ENCODE results near the gene EGLN3.
"Not testable (repeated sequence)": the region's sequence is repeated elsewhere in the genome, so short reads cannot be mapped to it uniquely, and the experiment has no call there.

The EGLN3 gene

DNA sequence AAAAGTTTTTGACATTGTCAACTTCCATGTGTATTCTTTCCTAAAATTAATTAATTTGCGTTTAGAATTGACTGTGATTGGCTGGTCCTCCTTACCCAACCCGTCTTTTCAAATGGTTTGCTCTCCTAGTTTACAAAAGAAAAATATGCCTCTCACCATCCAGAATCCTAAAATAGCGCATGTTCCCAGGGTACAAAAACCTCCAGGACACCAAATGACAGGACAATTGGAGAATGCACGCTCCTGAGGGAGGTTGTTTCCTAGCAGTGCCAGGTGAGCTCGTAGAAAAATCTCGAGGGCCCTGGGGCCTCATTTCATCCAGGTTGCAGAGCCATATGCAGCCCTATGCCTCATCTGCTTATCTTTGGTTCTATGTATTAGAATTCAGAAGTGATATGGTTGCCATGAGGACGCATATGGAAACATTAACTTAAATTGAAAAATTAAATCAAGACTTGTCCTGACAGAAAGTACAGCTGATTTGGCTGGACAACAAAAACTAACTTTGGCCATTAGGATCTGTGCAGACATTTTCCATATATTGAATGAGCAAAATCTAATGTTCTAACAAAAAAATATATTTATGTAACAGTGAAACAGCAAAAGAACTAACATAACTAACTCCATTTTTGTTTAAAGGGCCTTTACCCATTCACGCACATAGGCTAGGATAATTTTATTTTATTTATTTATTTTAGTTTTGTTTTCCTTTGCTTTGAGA, 28.2 kb upstream of the EGLN3 start:
- Histone ChIP-seq H4K20me1 (ENCODE audit: control insufficient read depth, insufficient read depth, low read depth, low read length) (no peaks in the 10 kb centered on the region), H3K27me3 (ENCODE audit: control insufficient read depth, low read length) (no peaks in the 10 kb centered on the region), H3K79me2 (ENCODE audit: control insufficient read depth, low read length) (no peaks in the 10 kb centered on the region), H3K4me1 (ENCODE audit: control insufficient read depth, low read length) (no peaks in the 10 kb centered on the region), H3K27ac (ENCODE audit: low read depth, low read length) (no peak overlapping the region), H3K4me2 (ENCODE audit: low read length) (no peak overlapping the region), H3K36me3 (ENCODE audit: control insufficient read depth, low read length) (no peaks in the 10 kb centered on the region), H3K9me2 (replicated peaks; ENCODE audit: control insufficient read depth, low read length) (no peaks in the 10 kb centered on the region), H3F3A (ENCODE audit: control insufficient read depth, insufficient read depth) (no peaks in the 10 kb centered on the region), H3K9me3 (ENCODE audit: control insufficient read depth, insufficient read depth, low read length) (no peaks in the 10 kb centered on the region), H3K4me3 (ENCODE audit: low read length) (no peak overlapping the region)
- TF ChIP-seq, protein P1, sequence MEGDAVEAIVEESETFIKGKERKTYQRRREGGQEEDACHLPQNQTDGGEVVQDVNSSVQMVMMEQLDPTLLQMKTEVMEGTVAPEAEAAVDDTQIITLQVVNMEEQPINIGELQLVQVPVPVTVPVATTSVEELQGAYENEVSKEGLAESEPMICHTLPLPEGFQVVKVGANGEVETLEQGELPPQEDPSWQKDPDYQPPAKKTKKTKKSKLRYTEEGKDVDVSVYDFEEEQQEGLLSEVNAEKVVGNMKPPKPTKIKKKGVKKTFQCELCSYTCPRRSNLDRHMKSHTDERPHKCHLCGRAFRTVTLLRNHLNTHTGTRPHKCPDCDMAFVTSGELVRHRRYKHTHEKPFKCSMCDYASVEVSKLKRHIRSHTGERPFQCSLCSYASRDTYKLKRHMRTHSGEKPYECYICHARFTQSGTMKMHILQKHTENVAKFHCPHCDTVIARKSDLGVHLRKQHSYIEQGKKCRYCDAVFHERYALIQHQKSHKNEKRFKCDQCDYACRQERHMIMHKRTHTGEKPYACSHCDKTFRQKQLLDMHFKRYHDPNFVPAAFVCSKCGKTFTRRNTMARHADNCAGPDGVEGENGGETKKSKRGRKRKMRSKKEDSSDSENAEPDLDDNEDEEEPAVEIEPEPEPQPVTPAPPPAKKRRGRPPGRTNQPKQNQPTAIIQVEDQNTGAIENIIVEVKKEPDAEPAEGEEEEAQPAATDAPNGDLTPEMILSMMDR (IDR thresholded peaks at IDR 0.05; ENCODE audit: low read depth, low read length, poor library complexity, severe bottlenecking) = no peak

DNA sequence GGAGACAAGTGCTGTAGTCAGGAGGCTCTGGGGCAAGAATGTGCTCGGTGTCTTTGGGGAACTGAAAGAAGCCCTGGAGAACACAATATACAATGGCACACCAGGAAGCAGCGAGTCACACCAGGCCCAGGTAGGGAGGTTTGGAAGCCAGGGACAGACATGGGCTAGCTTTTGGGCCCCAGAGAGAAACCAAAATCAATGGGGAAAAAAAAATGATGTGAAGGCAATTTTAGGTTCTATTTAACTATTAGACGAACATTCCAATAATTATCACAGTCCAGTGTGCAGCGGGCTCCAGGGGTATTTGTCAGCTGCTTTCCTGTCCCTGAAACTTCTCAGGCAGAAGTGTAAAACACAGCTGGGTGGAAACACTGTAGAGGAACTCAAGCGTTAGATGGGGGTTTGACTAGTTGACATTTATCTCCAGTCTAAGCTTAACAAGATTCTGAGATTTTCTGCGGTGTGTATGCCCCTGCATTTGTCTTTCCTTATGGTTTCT, 21.8 kb upstream of the EGLN3 start:
- Histone ChIP-seq H3K27me3 (ENCODE audit: control insufficient read depth, low read length) (no peaks in the 10 kb centered on the region), H4K20me1 (ENCODE audit: control insufficient read depth, insufficient read depth, low read depth, low read length) (no peaks in the 10 kb centered on the region), H3K36me3 (ENCODE audit: control insufficient read depth, low read length) (no peaks in the 10 kb centered on the region), H3K4me3 (ENCODE audit: low read length) (no peak overlapping the region), H3K27ac (ENCODE audit: low read depth, low read length) (no peak overlapping the region), H3K9me3 (ENCODE audit: control insufficient read depth, insufficient read depth, low read length) (no peaks in the 10 kb centered on the region), H3K4me1 (ENCODE audit: control insufficient read depth, low read length) (no peaks in the 10 kb centered on the region), H3K4me2 (ENCODE audit: low read length) (no peak overlapping the region), H3K79me2 (ENCODE audit: control insufficient read depth, low read length) (no peaks in the 10 kb centered on the region), H3F3A (ENCODE audit: control insufficient read depth, insufficient read depth) (no peaks in the 10 kb centered on the region), H3K9me2 (replicated peaks; ENCODE audit: control insufficient read depth, low read length) (no peaks in the 10 kb centered on the region)
- TF ChIP-seq, protein P1 (IDR thresholded peaks at IDR 0.05; ENCODE audit: low read depth, low read length, poor library complexity, severe bottlenecking) = no peak
- TF ChIP-seq EZH2phosphoT487 (IDR thresholded peaks at IDR 0.05; ENCODE audit: borderline replicate concordance, low read length) = no peak

DNA sequence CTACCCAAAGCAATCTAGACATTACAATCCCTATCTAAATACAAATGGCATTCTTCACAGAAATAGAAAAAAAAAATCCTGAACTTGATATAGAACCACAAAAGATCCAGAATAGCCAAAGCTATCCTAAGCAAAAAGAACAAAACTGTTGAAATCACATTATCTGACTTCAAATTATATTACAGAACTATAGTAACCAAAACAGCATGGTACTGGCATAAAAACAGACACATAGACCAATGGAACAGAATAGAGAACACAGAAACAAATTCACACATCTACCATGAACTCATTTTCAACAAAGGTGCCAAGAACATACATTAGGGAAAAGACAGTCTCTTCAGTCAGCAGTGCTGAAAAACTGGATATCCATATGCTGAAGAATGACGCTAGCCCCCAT, 19.0 kb upstream of the EGLN3 start:
- H3K79me2 ChIP-seq (ENCODE audit: control insufficient read depth, low read length); H3K9me2 ChIP-seq (replicated peaks; ENCODE audit: control insufficient read depth, low read length): not testable (repeated sequence)

DNA sequence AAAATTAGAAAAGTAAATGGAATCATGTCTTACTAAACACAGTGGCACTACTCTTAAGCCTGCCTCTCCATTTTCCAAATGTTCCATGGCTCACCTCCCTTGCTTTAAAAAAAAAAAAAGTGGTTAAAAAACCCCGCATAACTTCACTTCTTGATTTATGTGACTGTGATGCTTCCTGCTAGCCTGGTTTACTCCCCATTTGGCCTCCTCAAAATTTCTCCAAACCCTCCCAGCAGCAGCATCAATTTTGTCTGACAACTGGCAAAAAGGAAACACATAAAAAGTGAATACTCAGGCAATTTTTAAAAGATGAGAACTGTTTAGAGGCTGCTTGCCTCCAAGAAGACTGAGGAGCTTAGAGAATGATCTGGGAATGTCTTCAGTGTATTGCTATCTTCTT, 17.8 kb upstream of the EGLN3 start:
- no peaks in the 10 kb centered on the region for H3K27me3 ChIP-seq (ENCODE audit: control insufficient read depth, low read length)

More for the DNA sequence above, 19.0 kb upstream of the EGLN3 start:
- not testable (repeated sequence) for H3K27me3 ChIP-seq (ENCODE audit: control insufficient read depth, low read length); H3K36me3 ChIP-seq (ENCODE audit: control insufficient read depth, low read length); H3F3A ChIP-seq (ENCODE audit: control insufficient read depth, insufficient read depth); H3K4me2 ChIP-seq (ENCODE audit: low read length); H3K4me1 ChIP-seq (ENCODE audit: control insufficient read depth, low read length); H3K4me3 ChIP-seq (ENCODE audit: low read length); H4K20me1 ChIP-seq (ENCODE audit: control insufficient read depth, insufficient read depth, low read depth, low read length); H3K9me3 ChIP-seq (ENCODE audit: control insufficient read depth, insufficient read depth, low read length); H3K27ac ChIP-seq (ENCODE audit: low read depth, low read length)

More for the DNA sequence above, 17.8 kb upstream of the EGLN3 start:
- no peaks in the 10 kb centered on the region for H3K36me3 ChIP-seq (ENCODE audit: control insufficient read depth, low read length)
- no peak overlapping the region for H3K4me3 ChIP-seq (ENCODE audit: low read length)
- TF ChIP-seq, protein P1 (IDR thresholded peaks at IDR 0.05; ENCODE audit: low read depth, low read length, poor library complexity, severe bottlenecking) = no peak
- TF ChIP-seq EZH2phosphoT487 (IDR thresholded peaks at IDR 0.05; ENCODE audit: borderline replicate concordance, low read length) = no peak
- H3K4me2 ChIP-seq (ENCODE audit: low read length) = no peak overlapping the region
- H3K9me2 ChIP-seq (replicated peaks; ENCODE audit: control insufficient read depth, low read length) = no peaks in the 10 kb centered on the region
- H3K9me3 ChIP-seq (ENCODE audit: control insufficient read depth, insufficient read depth, low read length) = no peaks in the 10 kb centered on the region
- H3K27ac ChIP-seq (ENCODE audit: low read depth, low read length) = no peak overlapping the region
- H4K20me1 ChIP-seq (ENCODE audit: control insufficient read depth, insufficient read depth, low read depth, low read length) = no peaks in the 10 kb centered on the region
- no peaks in the 10 kb centered on the region for H3F3A ChIP-seq (ENCODE audit: control insufficient read depth, insufficient read depth)
- H3K4me1 ChIP-seq (ENCODE audit: control insufficient read depth, low read length) = no peaks in the 10 kb centered on the region
- no peaks in the 10 kb centered on the region for H3K79me2 ChIP-seq (ENCODE audit: control insufficient read depth, low read length)

Measured in DOHH2 (cell line).